CD14-positive monocyte (primary cell): ENCODE data around the gene USP17L27. TPM values are rescaled to one million over a fixed set of nuclear protein-coding genes. Genes with fewer than 3 reads are reported as not detected.
"Not testable (repeated sequence)": the region's sequence is repeated elsewhere in the genome, so short reads cannot be mapped to it uniquely, and the experiment has no call there.

Source experiments
- DNase-seq, 3 donors: peaks; one replicate each; pipeline ENCODE4 v3.0.0-alpha.2; 2011 to 2022
- H2AFZ ChIP-seq: 2 replicates; pipeline ENCODE4 v1.6.0; 2012; ENCODE audit warnings: mild to moderate bottlenecking, low read depth, low read length, inconsistent platforms; ENCODE audit not compliant: insufficient read depth, poor library complexity, severe bottlenecking
- H3K27ac ChIP-seq, 2 donors: 1 replicate in 1 of 2; 2 replicates in 1 of 2; pipeline ENCODE4 v1.5.1; 2012 to 2013; ENCODE audit warnings: low read length in 2 of 2, control low read depth in 1 of 2, inconsistent platforms in 1 of 2, low read depth in 1 of 2, mild to moderate bottlenecking in 1 of 2
- H3K27me3 ChIP-seq, 2 donors: one replicate each; pipeline versions ENCODE4 v1.6.0 to v1.6.1; 2011 to 2013; ENCODE audit warnings: low read length in 2 of 2; ENCODE audit not compliant: control insufficient read depth in 2 of 2, insufficient read depth in 2 of 2
- H3K36me3 ChIP-seq, 2 donors: replicated peaks in 1 of 2; 1 replicate in 1 of 2; 2 replicates in 1 of 2; pipeline versions ENCODE4 v1.5.1 to v1.6.1; 2012 to 2013; ENCODE audit warnings: low read length in 2 of 2, control low read depth in 1 of 2, inconsistent platforms in 1 of 2, mild to moderate bottlenecking in 1 of 2; ENCODE audit not compliant: insufficient read depth in 2 of 2, control insufficient read depth in 1 of 2
- H3K4me1 ChIP-seq, 2 donors: 1 replicate in 1 of 2; 2 replicates in 1 of 2; pipeline versions ENCODE4 v1.5.1 to v1.6.1; 2012 to 2013; ENCODE audit warnings: low read length in 2 of 2, control low read depth in 1 of 2, inconsistent platforms in 1 of 2, mild to moderate bottlenecking in 1 of 2, moderate library complexity in 1 of 2; ENCODE audit not compliant: insufficient read depth in 2 of 2, control insufficient read depth in 1 of 2
- H3K4me2 ChIP-seq: replicated peaks from 2 replicates; pipeline ENCODE3; 2012; ENCODE audit warnings: low read length, moderate library complexity, mild to moderate bottlenecking; ENCODE audit not compliant: poor library complexity, severe bottlenecking; ENCODE audit errors: extremely low read depth
- H3K4me3 ChIP-seq, 3 experiments: fragments of 200-600 bp in 1 of 3; sonication (generic) in 1 of 3; replicated peaks in 1 of 3; 1 replicate in 2 of 3; 2 replicates in 1 of 3; pipeline ENCODE4 v1.5.1; 2011 to 2013; ENCODE audit warnings: low read length in 3 of 3, mild to moderate bottlenecking in 3 of 3, control low read depth in 2 of 3, low read depth in 2 of 3, inconsistent platforms in 1 of 3, moderate library complexity in 1 of 3
- H3K79me2 ChIP-seq: 2 replicates; pipeline ENCODE4 v1.6.0; 2012; ENCODE audit warnings: mild to moderate bottlenecking, control low read depth, inconsistent platforms, low read length, moderate library complexity; ENCODE audit not compliant: insufficient read depth
- H3K9ac ChIP-seq: 2 replicates; pipeline ENCODE4 v1.6.0; 2017; ENCODE audit warnings: low read length, mild to moderate bottlenecking; ENCODE audit not compliant: insufficient read depth, poor library complexity, severe bottlenecking
- H3K9me3 ChIP-seq, 2 donors: replicated peaks in 1 of 2; 1 replicate in 1 of 2; 2 replicates in 1 of 2; pipeline versions ENCODE4 v1.5.1 to v1.6.1; 2012 to 2013; ENCODE audit warnings: low read length in 2 of 2, control low read depth in 1 of 2; ENCODE audit not compliant: control insufficient read depth in 1 of 2, insufficient read depth in 1 of 2
- H4K20me1 ChIP-seq: 2 replicates; pipeline ENCODE4 v1.6.0; 2012; ENCODE audit warnings: mild to moderate bottlenecking, low read length, control low read depth, moderate library complexity; ENCODE audit not compliant: insufficient read depth
- H3K27ac Mint-ChIP-seq, 7 donors: one replicate each; pipeline ENCODE4 v1.8.0; 2020; ENCODE audit warnings: mild to moderate bottlenecking in 7 of 7, mixed read lengths in 7 of 7, moderate library complexity in 6 of 7, inconsistent platforms in 2 of 7
- H3K27me3 Mint-ChIP-seq, 3 donors: one replicate each; pipeline ENCODE4 v1.8.0; 2021 to 2022; ENCODE audit warnings: low read depth in 3 of 3, mild to moderate bottlenecking in 3 of 3, mixed read lengths in 3 of 3, moderate library complexity in 3 of 3, inconsistent platforms in 1 of 3
- H3K36me3 Mint-ChIP-seq, 2 donors: one replicate each; pipeline ENCODE4 v1.8.0; 2020; ENCODE audit warnings: mixed read lengths in 2 of 2, inconsistent platforms in 1 of 2, mild to moderate bottlenecking in 1 of 2
- H3K4me1 Mint-ChIP-seq: one replicate; pipeline ENCODE4 v1.8.0; 2020; ENCODE audit warnings: mild to moderate bottlenecking, mixed read lengths
- H3K4me3 Mint-ChIP-seq, 2 donors: one replicate each; pipeline ENCODE4 v1.8.0; 2020; ENCODE audit warnings: mild to moderate bottlenecking in 2 of 2, mixed read lengths in 2 of 2, moderate library complexity in 1 of 2
- H3K9me3 Mint-ChIP-seq, 7 donors: one replicate each; pipeline ENCODE4 v1.8.0; 2020 to 2022; ENCODE audit warnings: mixed read lengths in 7 of 7, mild to moderate bottlenecking in 6 of 7, moderate library complexity in 6 of 7, inconsistent platforms in 2 of 7
- WGBS: methylation state at CpG from one replicate; pipeline ENCODE4 v1.1.5; 2013; ENCODE audit warnings: missing lambda C conversion rate; ENCODE audit not compliant: insufficient coverage; 5-methylcytosine and 5-hydroxymethylcytosine counted together
- intact Hi-C, 2 donors: fragments of 100-400 bp; cut with micrococcal nuclease; formaldehyde crosslinking; loops; one replicate each; pipeline versions ENCODE4 v1.15.0 to v1.15.1; 2023
- polyA minus RNA-seq: library from RNA; depleted of rRNA, polyadenylated mRNA; stranded (reverse); fragments of >200 nt; gene quantifications from 2 replicates; pipeline ENCODE4 v1.2.3, GENCODE V29; 2012
- polyA plus RNA-seq, 3 donors: library from polyadenylated mRNA; depleted of rRNA in 1 of 3; unstranded in 2 of 3; stranded (reverse) in 1 of 3; fragments of 300-500 nt in 2 of 3; fragments of >200 nt in 1 of 3; fragmentation: Illumina TruSeq in 2 of 3; gene quantifications; 1 replicate in 2 of 3; 2 replicates in 1 of 3; pipeline ENCODE4 v1.2.3, GENCODE V29; 2012 to 2021
- total RNA-seq, 12 experiments: library from RNA in 1 of 12; stranded (reverse) in 1 of 12; fragments of 120-200 nt in 1 of 12; gene quantifications; one replicate each; pipeline ENCODE4 v1.2.4 and lab custom pipeline; 2013 to 2026; ENCODE audit warnings: mixed read lengths in 6 of 12, inconsistent platforms in 1 of 12

USP17L27 gene
- total RNA-seq (2013), result not detected
- not detected for polyA plus RNA-seq
- not detected in 2 replicates for polyA minus RNA-seq
- total RNA-seq (lab: John Stamatoyannopoulos, UW), result 0 reads per million in 11 experiments

DNA sequence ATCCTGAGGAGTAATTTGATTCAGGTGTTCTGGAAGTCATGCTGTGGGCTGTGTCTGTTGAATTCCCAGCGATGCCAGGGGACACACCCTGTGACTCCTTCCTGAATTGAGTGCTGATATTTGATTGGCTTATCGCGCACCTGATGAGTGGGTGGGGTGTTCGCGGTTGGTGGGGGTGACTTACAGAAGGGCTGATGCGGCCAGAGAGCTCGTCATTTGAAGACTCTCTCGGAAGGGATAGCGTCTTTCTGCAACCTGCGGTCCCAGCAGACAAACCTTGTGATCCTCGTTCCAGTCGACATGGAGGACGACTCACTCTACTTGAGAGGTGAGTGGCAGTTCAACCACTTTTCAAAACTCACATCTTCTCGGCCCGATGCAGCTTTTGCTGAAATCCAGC is at the start of gene USP17L27:
Gene USP17L27 (plus strand): TSS at position 301 of the 400 bp plus-strand sequence. CDS start 0 bp downstream, at position 301.
- intact Hi-C loops, H3K27ac Mint-ChIP-seq, H3K9me3 ChIP-seq, H3K4me1 Mint-ChIP-seq, H3K27ac ChIP-seq, H3K4me2 ChIP-seq, H3K27me3 Mint-ChIP-seq, H3K4me3 Mint-ChIP-seq, H3K4me3 ChIP-seq, H3K4me1 ChIP-seq, H3K36me3 Mint-ChIP-seq, H2AFZ ChIP-seq, H3K27me3 ChIP-seq, H4K20me1 ChIP-seq, H3K79me2 ChIP-seq, H3K9me3 Mint-ChIP-seq, H3K36me3 ChIP-seq, DNase-seq, H3K9ac ChIP-seq: not testable (repeated sequence)
- WGBS, result no CpG with 5 or more reads among the region's 15 CpGs

DNA sequence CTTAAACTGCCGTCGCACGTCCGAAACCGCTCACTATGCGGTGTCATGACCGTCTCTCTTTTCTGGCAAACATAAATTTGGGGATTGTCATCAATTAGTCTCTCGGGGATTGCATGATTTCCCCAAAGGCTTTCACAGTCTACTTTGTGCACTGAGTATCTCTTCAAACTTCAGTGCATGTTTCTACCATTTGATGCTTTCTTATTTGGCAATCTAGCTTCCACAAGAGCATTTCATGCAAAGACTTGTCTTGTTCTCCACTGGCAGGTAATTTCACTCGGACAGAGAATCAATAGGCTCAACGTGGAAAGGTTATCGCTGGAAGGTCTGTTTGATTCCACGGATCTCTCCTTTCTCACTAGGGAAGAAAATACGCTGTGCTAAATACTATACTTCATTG is 19.8 kb upstream of the USP17L27 start:
- H3K9ac ChIP-seq, DNase-seq, H3K27me3 ChIP-seq, H3K4me2 ChIP-seq, H3K4me1 Mint-ChIP-seq, H2AFZ ChIP-seq, H3K79me2 ChIP-seq, H3K9me3 ChIP-seq, H3K4me3 ChIP-seq, H3K4me3 Mint-ChIP-seq, H3K27ac Mint-ChIP-seq, H3K27ac ChIP-seq, H3K36me3 Mint-ChIP-seq, H4K20me1 ChIP-seq, H3K27me3 Mint-ChIP-seq, intact Hi-C loops, H3K9me3 Mint-ChIP-seq, H3K4me1 ChIP-seq, H3K36me3 ChIP-seq: not testable (repeated sequence)
- WGBS, result no CpG with 5 or more reads among the region's 13 CpGs

DNA sequence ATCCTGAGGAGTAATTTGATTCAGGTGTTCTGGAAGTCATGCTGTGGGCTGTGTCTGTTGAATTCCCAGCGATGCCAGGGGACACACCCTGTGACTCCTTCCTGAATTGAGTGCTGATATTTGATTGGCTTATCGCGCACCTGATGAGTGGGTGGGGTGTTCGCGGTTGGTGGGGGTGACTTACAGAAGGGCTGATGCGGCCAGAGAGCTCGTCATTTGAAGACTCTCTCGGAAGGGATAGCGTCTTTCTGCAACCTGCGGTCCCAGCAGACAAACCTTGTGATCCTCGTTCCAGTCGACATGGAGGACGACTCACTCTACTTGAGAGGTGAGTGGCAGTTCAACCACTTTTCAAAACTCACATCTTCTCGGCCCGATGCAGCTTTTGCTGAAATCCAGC is 19.1 kb upstream of the USP17L27 start, which contains the start of gene USP17L24:
Gene USP17L24 (plus strand): TSS at position 301 of the 400 bp plus-strand sequence. CDS start 0 bp downstream, at position 301.
- H2AFZ ChIP-seq, H3K27me3 ChIP-seq, H3K4me3 Mint-ChIP-seq, H3K36me3 Mint-ChIP-seq, H3K9ac ChIP-seq, H3K27ac Mint-ChIP-seq, H3K4me2 ChIP-seq, H3K4me3 ChIP-seq, H4K20me1 ChIP-seq, intact Hi-C loops, H3K9me3 ChIP-seq, H3K79me2 ChIP-seq, DNase-seq, H3K27me3 Mint-ChIP-seq, H3K27ac ChIP-seq, H3K4me1 Mint-ChIP-seq, H3K4me1 ChIP-seq, H3K36me3 ChIP-seq, H3K9me3 Mint-ChIP-seq: not testable (repeated sequence)
- WGBS, result no CpG with 5 or more reads among the region's 15 CpGs

GRCh38 chr4:9329611-9330010 is 14.3 kb upstream of the USP17L27 start, which contains the start of gene USP17L25:
Gene USP17L25, plus strand, starts transcription at chr4:9329911. Its CDS starts 0 bp downstream, at chr4:9329911.
- H3K9me3 Mint-ChIP-seq, H3K36me3 Mint-ChIP-seq, H3K4me2 ChIP-seq, H3K27ac Mint-ChIP-seq, H3K27ac ChIP-seq, H3K27me3 Mint-ChIP-seq, intact Hi-C loops, DNase-seq, H3K4me1 Mint-ChIP-seq, H3K79me2 ChIP-seq, H4K20me1 ChIP-seq, H3K36me3 ChIP-seq, H2AFZ ChIP-seq, H3K4me1 ChIP-seq, H3K27me3 ChIP-seq, H3K4me3 ChIP-seq, H3K9ac ChIP-seq, H3K4me3 Mint-ChIP-seq, H3K9me3 ChIP-seq: not testable (repeated sequence)
- WGBS, result no CpG with 5 or more reads among the region's 15 CpGs
